Neural progenitor cell (in vitro differentiated cells): ENCODE measurements around the gene TBXA2R.

Experiments used
- EZH2 ChIP-seq: fragments of 200-600 bp; sonication (generic); IDR thresholded peaks from 2 replicates; pipeline ENCODE4 v1.6.1; 2017; ENCODE audit warnings: antibody characterized with exemption, mild to moderate bottlenecking, moderate library complexity
- EZH2phosphoT487 ChIP-seq: fragments of 200-600 bp; sonication (generic); IDR thresholded peaks from 2 replicates; pipeline ENCODE4 v1.6.1; 2017; ENCODE audit warnings: antibody characterized with exemption

DNA sequence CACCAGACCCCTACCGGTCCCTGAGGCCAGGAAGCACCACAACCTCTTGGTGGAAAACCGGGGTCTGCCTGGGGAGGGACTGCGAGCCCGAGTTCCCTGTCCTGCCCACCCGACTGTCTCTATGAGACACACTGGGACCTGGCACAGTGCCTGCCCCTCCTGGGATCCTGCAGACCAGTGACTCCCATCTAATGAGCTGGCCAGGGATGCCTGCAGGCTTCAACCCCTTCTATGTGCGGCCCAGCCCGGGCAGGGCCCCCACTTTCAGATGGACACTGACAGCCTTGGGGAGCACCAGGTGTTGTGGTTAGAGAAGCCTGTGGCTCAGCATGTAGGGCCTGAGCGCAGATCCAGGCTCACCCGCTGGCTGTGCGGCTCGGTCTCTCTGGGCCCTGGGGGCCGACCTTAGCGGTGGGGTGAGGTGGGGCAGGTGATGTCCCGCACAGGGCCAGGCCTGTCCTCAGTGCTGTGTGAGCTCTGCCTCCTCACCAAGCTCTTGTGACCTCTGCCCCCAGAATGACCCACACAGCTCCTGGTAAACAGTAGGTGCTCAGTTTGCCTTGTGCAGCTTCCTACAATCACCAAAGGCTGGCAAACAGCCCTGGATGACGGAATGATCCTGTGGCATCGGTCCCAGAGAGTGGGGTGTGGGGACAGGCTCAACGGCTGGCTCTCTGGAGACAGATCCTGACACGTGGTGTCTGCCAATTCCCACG, 37.8 kb upstream of the TBXA2R start:
- TF ChIP-seq EZH2phosphoT487 = no peak
- TF ChIP-seq EZH2 = no peak
